AG04450 (cell line): ENCODE results near the gene DIP2C. TPM values are rescaled to one million over a fixed set of nuclear protein-coding genes. Genes with fewer than 3 reads are reported as not detected.
A peak's percentile ranks its signal among the peaks of the same experiment; 100 is the strongest.
"Not testable (repeated sequence)": the region's sequence is repeated elsewhere in the genome, so short reads cannot be mapped to it uniquely, and the experiment has no call there.

Experiments used
- CTCF ChIA-PET: fragments of 300-600, 350-600 bp; formaldehyde crosslinking; extraction: SDS; loops from one replicate; lab custom pipeline; 2022; ENCODE audit warnings: antibody characterized with exemption, inconsistent platforms; lab: Charles Lee
- POLR2A ChIA-PET: fragments of 350-600 bp; formaldehyde crosslinking; extraction: SDS; loops from one replicate; lab custom pipeline; 2021; ENCODE audit warnings: antibody characterized with exemption, inconsistent platforms; lab: Yijun Ruan, JAX
- DNase-seq: peaks from one replicate; pipeline ENCODE4 v3.0.0-alpha.2; 2011; ENCODE audit warnings: low read depth, low spot score
- H3K27ac ChIP-seq: one replicate; pipeline ENCODE4 v1.5.1; 2012; ENCODE audit warnings: low read depth, low read length, control low read depth
- H3K27me3 ChIP-seq: one replicate; pipeline ENCODE4 v1.6.0; 2012; ENCODE audit warnings: low read length; ENCODE audit not compliant: control insufficient read depth, insufficient read depth
- H3K4me3 ChIP-seq: 2 replicates; pipeline ENCODE4 v1.5.1; 2011; ENCODE audit warnings: mild to moderate bottlenecking, low read depth, low read length, control low read depth
- H3K9me3 ChIP-seq: 2 replicates; pipeline ENCODE4 v1.5.1; 2012; ENCODE audit warnings: low read length; ENCODE audit not compliant: control insufficient read depth, insufficient read depth
- CTCF ChIP-seq: IDR thresholded peaks from 2 replicates; pipeline ENCODE4 v1.5.1; 2011; ENCODE audit warnings: low read depth, low read length, control low read depth, inconsistent platforms
- polyA plus RNA-seq: library from polyadenylated mRNA; depleted of rRNA; stranded (reverse); fragments of >200 nt; gene quantifications from 2 replicates; pipeline ENCODE4 v1.2.3, GENCODE V29; 2011

Gene DIP2C
- polyA plus RNA-seq, 1 experiment, result 9.6 TPM

GRCh38 chr10:325282-325681, 364.2 kb downstream of the DIP2C start:
- H3K27me3 ChIP-seq, result no peaks in the 10 kb centered on the region
- no peak for DNase-seq
- CTCF ChIA-PET, result interaction anchor here (0.6 kb wide), 1 partner anchor 185 kb away, joined by 3 read pairs; no protein-coding TSS in a partner anchor
- no peak overlapping the region for H3K27ac ChIP-seq
- POLR2A ChIA-PET, result no interaction called here
- H3K4me3 ChIP-seq, result no peak overlapping the region
- TF ChIP-seq CTCF, result no peak
- H3K9me3 ChIP-seq, result no peaks in the 10 kb centered on the region

- Histone ChIP-seq H3K27me3 (no peaks in the 10 kb centered on the region), H3K27ac (peak overlapping the region; percentile 94), H3K9me3 (no peaks in the 10 kb centered on the region), H3K4me3 (no peak overlapping the region)
- DNase-seq, result no peak
- ChIA-PET CTCF (no interaction called here), POLR2A (no interaction called here)
- TF ChIP-seq CTCF, result no peak
These were observed 364.9 kb downstream of the DIP2C start for GRCh38 chr10:324593-324992.

- CTCF ChIA-PET, result no interaction called here
- H3K9me3 ChIP-seq, result no peaks in the 10 kb centered on the region
- H3K4me3 ChIP-seq, result peak overlapping the region; percentile 55
- POLR2A ChIA-PET, result interaction anchor here (0.7 to 1.0 kb wide), 2 partner anchors 27 to 37 kb away, joined by 3 read pairs; no protein-coding TSS in a partner anchor
- H3K27ac ChIP-seq, result peak overlapping the region; percentile 94
- TF ChIP-seq CTCF, result no peak
- H3K27me3 ChIP-seq, result no peaks in the 10 kb centered on the region
- DNase-seq, result peak; percentile 93
These were observed 365.7 kb downstream of the DIP2C start for GRCh38 chr10:323651-324293.

- DNase-seq, H3K9me3 ChIP-seq, H3K27me3 ChIP-seq, H3K4me3 ChIP-seq, POLR2A ChIA-PET, CTCF ChIA-PET: not testable (repeated sequence)
- peak overlapping the region; percentile 68 for H3K27ac ChIP-seq
These were observed 366.4 kb downstream of the DIP2C start for GRCh38 chr10:323046-323445.

GRCh38 chr10:320771-321170, 368.7 kb downstream of the DIP2C start:
- POLR2A ChIA-PET, result no interaction called here
- TF ChIP-seq CTCF, result no peak
- Histone ChIP-seq H3K27ac (no peak overlapping the region), H3K27me3 (no peaks in the 10 kb centered on the region), H3K4me3 (no peak overlapping the region), H3K9me3 (no peaks in the 10 kb centered on the region)
- DNase-seq, result no peak
- CTCF ChIA-PET, result interaction anchor here (0.7 kb wide), 1 partner anchor 79 kb away, joined by 3 read pairs; no protein-coding TSS in a partner anchor
